Hypothalamus (tissue), 51 donors: ENCODE measurements around the gene CEACAM21.
"Not testable (repeated sequence)": the region's sequence is repeated elsewhere in the genome, so short reads cannot be mapped to it uniquely, and the experiment has no call there.

Experiments used
- DNase-seq, 51 donors: peaks; one replicate each; lab custom pipeline; 2025; lab: John Stamatoyannopoulos, UW

The CEACAM21 gene

GRCh38 chr19:41548954-41549688, 26.8 kb upstream of the CEACAM21 start:
- peak in 1 of 51 donors; percentile 7 for DNase-seq

GRCh38 chr19:41549884-41550283, 26.1 kb upstream of the CEACAM21 start:
- no peak for DNase-seq

- DNase-seq: no peak
Observed at GRCh38 chr19:41551212-41551610, 24.8 kb upstream of the CEACAM21 start.

- no peak for DNase-seq
Observed at GRCh38 chr19:41551711-41552110, 24.3 kb upstream of the CEACAM21 start.

GRCh38 chr19:41552558-41552957, 23.4 kb upstream of the CEACAM21 start:
- DNase-seq: no peak

- DNase-seq: no peak
Observed at GRCh38 chr19:41553804-41554203, 22.2 kb upstream of the CEACAM21 start.

- DNase-seq: no peak
Observed at GRCh38 chr19:41554907-41555306, 21.1 kb upstream of the CEACAM21 start.

- no peak for DNase-seq
Observed at GRCh38 chr19:41555748-41556147, 20.2 kb upstream of the CEACAM21 start.

- peak in 1 of 51 donors; percentile 16 for DNase-seq
Observed at GRCh38 chr19:41563854-41564514, 12.0 kb upstream of the CEACAM21 start.

- DNase-seq: peak in 1 of 51 donors; percentile 8
Observed at GRCh38 chr19:41564515-41565378, 11.2 kb upstream of the CEACAM21 start.

GRCh38 chr19:41565379-41565720, 10.6 kb upstream of the CEACAM21 start:
- no peak for DNase-seq

- DNase-seq: no peak
Observed at GRCh38 chr19:41566001-41566400, 10.0 kb upstream of the CEACAM21 start.

GRCh38 chr19:41569481-41570150, 6.3 kb upstream of the CEACAM21 start:
- no peak for DNase-seq

GRCh38 chr19:41570179-41570578, 5.8 kb upstream of the CEACAM21 start:
- no peak for DNase-seq

- DNase-seq: peak in 28 of 51 donors; percentile 6 to 75 (median 36)
Observed at GRCh38 chr19:41570639-41571112, 5.3 kb upstream of the CEACAM21 start.

GRCh38 chr19:41577144-41577830, 1.3 kb downstream of the CEACAM21 start:
- no peak for DNase-seq

GRCh38 chr19:41577833-41578232, 1.9 kb downstream of the CEACAM21 start:
- DNase-seq: no peak

GRCh38 chr19:41578886-41579285, 2.9 kb downstream of the CEACAM21 start:
- no peak for DNase-seq

- not testable (repeated sequence) for DNase-seq
Observed at GRCh38 chr19:41581068-41581467, 5.1 kb downstream of the CEACAM21 start.

GRCh38 chr19:41582577-41583182, 6.7 kb downstream of the CEACAM21 start:
- not testable (repeated sequence) for DNase-seq
